HFF-Myc (cell line): ENCODE measurements around the gene MTCL1.

ENCODE experiments used
- DNase-seq: peaks from one replicate; pipeline ENCODE4 v3.0.0-alpha.2; 2011; ENCODE audit warnings: low read depth; ENCODE audit errors: extremely low read depth
- H3K4me3 ChIP-seq: replicated peaks from 2 replicates; pipeline ENCODE4 v1.5.1; 2011; ENCODE audit warnings: low read depth, mild to moderate bottlenecking, control low read depth, low read length
- CTCF ChIP-seq: IDR thresholded peaks from 2 replicates; pipeline ENCODE4 v1.5.1; 2012; ENCODE audit warnings: mild to moderate bottlenecking, low read depth, low read length, control low read depth; ENCODE audit errors: missing control alignments

MTCL1 gene

GRCh38 chr18:8776013-8776943, 70.9 kb downstream of the MTCL1 start:
- no peak for TF ChIP-seq CTCF
- no peak for DNase-seq
- H3K4me3 ChIP-seq: no peak overlapping the region

GRCh38 chr18:8777846-8778245, 72.5 kb downstream of the MTCL1 start:
- no peak for TF ChIP-seq CTCF
- no peak overlapping the region for H3K4me3 ChIP-seq
- no peak for DNase-seq

GRCh38 chr18:8778386-8778785, 73.0 kb downstream of the MTCL1 start:
- no peak overlapping the region for H3K4me3 ChIP-seq
- TF ChIP-seq CTCF: no peak
- DNase-seq: no peak

GRCh38 chr18:8778824-8779223, 73.5 kb downstream of the MTCL1 start:
- DNase-seq: no peak
- no peak overlapping the region for H3K4me3 ChIP-seq
- no peak for TF ChIP-seq CTCF

GRCh38 chr18:8779251-8779650, 73.9 kb downstream of the MTCL1 start:
- no peak for TF ChIP-seq CTCF
- H3K4me3 ChIP-seq: no peak overlapping the region
- DNase-seq: no peak

GRCh38 chr18:8780227-8780626, 74.9 kb downstream of the MTCL1 start:
- TF ChIP-seq CTCF: no peak
- no peak overlapping the region for H3K4me3 ChIP-seq
- no peak for DNase-seq

- no peak for TF ChIP-seq CTCF
- DNase-seq: no peak
- H3K4me3 ChIP-seq: no peak overlapping the region
Observed at GRCh38 chr18:8781671-8782070, 76.3 kb downstream of the MTCL1 start.
